Measurements from ENCODE around the gene NTNG1.

The NTNG1 gene

DNA sequence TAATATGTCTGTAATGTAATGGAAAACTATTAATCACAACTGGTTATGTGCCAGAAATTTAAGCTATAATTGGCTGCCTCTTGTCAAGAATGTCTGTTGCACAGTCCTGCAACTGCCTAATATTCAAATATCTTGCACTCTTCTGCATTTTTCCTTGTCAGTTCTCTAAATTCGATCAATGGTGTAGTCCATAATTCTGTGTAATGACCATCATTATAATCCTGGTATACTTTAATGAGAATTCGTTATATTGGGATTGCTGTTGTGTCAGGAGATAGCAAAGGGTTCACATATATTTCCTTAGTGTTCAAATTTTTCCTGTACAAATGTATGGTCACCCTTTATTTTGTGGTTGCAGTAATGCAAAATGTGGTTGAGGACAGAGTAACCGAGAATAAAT is 4.8 kb downstream of the NTNG1 start:
- no peak for DNase-seq

DNA sequence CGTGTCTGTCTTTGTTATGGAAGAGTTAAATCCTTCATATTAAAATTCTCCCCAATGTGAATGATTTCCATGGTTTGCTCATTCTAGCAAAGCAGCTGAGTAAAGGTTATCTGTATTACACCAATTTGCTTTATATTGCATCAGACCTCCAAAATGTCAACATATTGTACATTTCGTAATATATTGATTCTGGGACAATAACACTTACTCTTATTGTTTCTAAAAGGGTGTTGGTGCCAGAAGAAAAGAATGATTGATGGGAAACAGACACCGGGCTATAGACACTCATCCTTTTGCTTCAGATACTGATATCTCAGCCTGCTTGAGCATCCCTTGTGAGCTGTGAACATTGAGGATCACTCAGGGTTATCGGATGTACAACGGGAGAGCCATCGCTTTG is 7.0 kb downstream of the NTNG1 start:
- DNase-seq, result no peak

DNA sequence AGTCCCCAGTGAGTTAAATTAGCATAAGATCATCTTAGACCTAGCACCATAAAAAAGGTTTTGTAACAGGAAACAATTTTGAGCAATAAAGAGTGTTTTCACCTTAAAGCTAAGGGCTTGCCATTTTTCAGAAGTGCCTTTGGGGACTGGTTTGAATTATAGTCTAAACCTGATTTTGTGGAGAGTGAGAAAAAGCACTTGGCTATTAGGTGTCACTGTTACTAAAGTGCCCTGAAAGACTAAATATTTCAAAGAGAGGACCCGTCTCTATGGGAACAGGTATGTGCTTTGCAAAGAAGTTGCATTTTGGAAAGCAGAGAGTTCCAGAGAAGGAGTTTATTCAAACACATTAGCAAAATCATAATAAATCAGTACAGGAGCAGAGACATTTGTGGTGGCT is 9.1 kb downstream of the NTNG1 start:
- no peak for DNase-seq

DNA sequence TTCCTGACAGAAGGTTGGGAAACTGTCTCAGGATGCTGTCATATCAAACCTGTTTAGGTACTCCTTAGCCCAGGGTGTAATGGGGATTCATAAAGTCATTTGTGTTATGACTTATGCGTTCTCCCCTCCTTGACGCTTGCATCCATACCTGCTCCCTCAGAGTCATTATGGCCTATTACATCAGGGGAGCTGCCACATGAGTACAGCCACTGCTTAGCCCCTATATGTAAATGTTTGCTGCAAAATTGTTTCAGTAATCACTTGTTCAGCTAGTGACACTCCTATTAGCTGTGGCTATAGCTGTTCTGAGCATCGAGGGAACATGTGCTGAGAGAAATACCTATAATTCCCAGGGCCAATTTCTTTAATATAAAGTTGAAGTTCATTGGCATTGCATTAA is 10.5 kb downstream of the NTNG1 start:
- no peak for DNase-seq

DNA sequence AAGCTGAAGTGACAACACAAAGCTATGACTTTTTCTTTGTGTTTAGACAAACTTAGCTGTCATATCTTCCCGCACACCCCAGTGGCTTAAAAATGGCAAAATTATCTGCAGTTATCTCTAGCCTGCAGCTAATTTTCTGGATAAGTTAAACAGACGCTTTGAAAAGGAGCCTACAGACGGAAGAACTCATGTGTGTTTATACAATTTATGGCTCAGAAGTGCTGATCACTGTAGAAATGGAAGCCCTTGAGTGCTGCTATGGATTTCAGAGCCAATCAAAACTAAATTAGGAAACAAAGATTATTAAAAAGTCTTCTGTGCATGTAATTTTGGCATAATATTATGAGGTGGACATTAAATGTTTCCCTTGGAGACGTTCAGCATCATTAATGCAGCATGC is 11.6 kb downstream of the NTNG1 start:
- no peak for DNase-seq

GRCh38 chr1:107153014-107153413 is 12.2 kb downstream of the NTNG1 start:
- DNase-seq, result no peak

DNA sequence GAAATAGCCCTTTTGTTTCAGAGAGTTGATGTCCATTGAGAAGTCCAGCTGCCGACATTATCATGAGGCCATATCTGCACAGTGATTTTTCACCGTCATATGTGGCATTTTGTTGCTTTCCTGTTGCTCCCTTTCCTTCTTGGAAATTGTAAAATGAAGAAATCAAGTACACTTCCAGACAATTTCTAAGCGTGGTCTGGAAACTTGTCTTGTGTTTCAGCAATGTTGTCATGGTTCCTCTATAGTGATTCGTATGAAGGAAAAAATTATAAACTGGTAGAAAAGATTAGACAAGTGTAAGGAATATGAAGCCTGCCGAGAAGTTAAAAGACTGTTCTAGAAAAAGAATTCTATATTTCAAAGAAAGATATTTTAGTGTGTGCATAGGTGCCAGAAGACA is 17.7 kb downstream of the NTNG1 start:
- no peak for DNase-seq

GRCh38 chr1:107158991-107159390 is 18.2 kb downstream of the NTNG1 start:
- DNase-seq, result no peak

DNA sequence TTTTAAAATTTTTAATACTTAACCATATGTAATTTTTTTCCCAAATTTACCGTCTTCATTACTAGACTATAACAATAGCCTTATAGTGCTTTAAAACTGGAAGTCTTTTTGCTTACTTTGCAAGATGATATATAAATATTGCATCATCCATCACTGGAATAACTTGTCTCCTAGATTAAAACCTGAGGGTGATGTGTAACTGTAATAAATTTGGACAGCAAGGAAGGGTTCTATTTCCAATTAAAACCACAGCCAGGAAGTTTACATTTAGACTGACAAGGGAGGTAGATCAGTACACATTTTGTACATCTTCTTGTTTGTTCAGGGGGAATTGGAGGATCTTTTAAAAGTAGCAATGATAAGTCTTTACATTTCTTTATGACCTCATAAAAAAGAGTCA is 21.9 kb downstream of the NTNG1 start:
- DNase-seq, result no peak

GRCh38 chr1:107164901-107165300 is 24.1 kb downstream of the NTNG1 start:
- DNase-seq, result peak; percentile 74

DNA sequence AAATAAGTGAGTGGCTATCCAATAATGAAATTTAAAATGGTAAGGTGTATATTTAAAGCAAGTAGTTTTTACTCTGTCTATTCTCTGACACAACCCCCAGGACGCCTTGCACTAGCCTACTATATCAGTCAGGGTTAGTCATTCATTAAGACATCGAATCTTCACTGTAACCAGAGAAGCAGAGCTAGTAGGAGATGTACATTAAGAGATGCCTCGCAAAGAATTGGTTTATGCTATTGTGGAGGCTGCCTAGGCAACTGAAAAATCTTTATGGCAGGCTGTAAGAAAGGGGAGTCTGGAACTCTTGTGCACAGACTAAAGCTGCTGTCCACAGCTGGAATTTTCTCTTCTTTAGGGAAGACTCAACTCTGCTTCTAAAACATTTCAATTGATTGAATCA is 28.8 kb downstream of the NTNG1 start:
- no peak for DNase-seq

DNA sequence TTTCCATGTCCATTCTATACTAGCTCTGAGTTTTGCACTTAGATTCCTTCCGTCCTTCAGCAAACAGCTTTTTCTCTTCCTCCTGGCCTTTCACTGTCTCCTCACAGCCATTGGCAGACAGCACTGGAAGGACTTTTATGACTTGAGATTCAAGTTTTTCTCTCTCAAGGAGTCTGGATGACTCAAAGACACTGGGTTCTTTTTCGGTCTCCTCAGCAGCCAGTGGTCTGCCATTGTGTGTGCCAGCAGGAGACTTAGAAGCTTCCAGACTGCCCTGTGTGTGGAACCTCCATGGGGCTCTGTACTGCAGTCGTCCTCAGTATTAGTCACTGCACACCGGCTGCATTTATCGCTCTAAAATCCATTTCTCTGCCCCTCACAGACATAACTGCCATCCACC is 30.5 kb downstream of the NTNG1 start:
- peak; percentile 59 for DNase-seq

DNA sequence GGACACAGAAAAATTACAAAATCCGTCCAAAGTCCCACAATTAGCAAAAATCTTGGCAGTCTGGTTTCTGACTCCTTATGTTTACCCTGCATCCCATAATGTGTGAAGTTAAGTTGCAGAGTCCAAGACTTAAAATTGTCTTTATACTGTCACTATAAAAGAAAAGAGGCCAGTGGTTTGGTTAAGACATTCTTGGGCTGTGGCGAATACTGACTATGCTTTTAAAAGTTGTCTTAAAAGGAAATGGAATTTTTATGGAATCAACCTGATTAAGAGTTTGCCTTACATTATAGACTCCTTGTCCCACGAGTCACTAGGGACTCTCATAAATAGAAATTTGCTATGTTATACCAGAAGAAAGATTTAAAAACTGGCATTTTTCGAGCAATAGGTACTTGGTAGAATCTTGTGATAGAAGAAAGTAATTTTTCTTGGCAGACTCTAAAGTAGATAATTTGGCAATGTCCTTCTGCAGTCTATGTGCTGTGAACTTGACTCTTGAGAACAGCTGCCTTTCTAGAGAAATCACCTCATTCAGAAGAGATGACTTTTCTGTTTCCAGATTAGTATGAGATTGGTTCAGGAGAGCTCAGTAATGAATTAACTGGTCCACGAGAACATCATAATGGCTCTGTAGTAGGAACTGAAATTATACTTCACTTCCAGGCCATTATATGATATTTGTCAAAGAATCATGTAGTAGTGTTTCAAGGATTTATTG is 31.8 kb downstream of the NTNG1 start:
- DNase-seq, result no peak

DNA sequence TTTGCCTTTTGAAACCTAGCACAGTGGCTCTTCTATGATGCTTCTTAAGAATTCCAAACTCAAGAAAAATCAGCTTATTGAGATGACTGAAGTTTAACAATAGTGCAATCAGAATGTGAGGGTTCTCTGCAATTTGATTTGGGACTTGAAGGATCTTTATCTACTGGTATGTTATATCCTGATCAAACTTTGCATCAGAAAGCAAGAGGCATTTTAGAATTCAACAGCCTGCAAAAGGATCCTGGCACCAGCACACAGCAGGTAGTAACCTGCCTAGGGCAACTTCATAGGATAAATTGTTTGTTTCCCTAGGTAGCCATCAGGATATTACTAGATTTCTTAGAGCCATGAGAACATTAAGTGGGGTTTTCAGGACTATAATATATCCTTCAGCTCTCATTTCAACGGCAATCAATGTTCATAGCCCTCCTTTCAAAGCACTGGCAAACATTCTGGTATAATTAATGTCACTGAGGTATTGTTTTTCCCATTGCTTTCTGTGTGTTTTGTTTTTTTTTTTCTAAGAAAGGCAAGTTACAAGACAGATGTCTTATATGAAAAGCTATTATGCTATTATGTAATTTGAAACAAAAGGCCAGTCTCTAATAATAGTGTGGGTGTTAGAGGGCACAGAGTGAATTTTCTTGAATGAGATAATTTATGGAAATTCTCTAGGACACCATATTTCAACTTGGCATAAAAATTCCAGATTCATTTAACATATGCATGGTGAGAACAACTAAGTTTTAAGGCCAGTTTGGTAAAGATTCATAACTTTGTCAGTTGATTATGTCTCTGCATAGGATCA is 34.5 kb downstream of the NTNG1 start:
- DNase-seq, result no peak

GRCh38 chr1:107181253-107181969 is 40.6 kb downstream of the NTNG1 start:
- no peak for DNase-seq

- DNase-seq, result no peak
These were observed 42.2 kb downstream of the NTNG1 start for GRCh38 chr1:107183011-107183410.

DNA sequence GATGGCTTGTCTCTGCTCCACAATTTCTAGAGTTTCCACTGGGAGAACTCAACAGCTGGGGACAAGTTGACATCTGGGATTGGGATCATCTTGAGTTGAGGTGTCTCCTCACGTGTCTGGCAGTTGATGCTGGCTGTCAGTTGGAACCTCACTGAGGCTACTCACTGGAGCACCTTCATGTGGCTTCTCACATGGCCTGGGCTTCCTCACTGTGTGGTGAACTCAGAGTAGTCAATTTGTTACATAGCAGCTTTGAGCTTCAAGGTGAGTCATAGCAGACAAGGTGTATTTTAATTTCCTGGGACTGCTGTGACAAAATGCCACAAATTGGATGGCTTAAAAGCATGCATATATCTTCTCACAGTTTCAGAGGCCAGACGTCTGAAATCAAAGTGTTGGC is 44.0 kb downstream of the NTNG1 start:
- peak; percentile 75 for DNase-seq

DNA sequence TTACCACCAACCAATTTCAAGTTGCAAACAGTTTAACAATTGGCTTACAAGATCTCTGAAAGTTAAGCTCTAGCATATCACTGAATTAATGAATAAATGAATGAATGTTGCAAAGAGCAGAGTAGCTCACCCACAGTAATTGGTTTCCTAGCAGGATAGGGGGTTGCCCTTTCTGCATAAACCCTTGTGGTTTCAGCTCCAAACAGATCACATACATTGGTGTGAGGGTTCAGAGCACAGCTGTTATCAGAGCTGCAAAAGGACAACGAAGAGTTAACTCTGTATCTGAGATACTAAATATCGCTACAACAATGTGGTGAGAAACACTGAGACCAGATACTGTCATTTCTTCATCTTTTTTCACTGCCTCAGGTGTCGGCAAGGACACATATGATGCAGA is 46.6 kb downstream of the NTNG1 start:
- no peak for DNase-seq

GRCh38 chr1:107188160-107188559 is 47.3 kb downstream of the NTNG1 start:
- no peak for DNase-seq

GRCh38 chr1:107194380-107194779 is 53.5 kb downstream of the NTNG1 start:
- DNase-seq, result no peak

DNA sequence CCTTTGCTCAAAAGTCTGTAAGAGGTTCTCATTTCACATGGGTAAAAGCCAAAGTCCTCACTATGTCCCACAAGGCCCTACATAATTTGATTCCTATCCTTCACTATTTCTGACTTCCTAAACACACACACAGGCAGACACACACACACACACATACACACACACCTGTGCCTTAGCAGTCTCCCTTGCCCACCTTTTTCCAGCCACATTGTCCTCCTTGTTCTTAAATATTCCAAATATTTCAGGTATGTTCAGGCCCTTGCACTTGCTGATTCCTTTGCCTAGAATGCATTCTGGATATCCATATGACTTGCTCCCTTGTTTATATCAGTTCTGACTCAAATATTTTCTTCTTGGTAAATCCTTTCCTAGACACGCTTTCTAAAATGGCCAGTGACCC is 54.6 kb downstream of the NTNG1 start:
- DNase-seq, result peak; percentile 69

- no peak for DNase-seq
These were observed 56.2 kb downstream of the NTNG1 start for GRCh38 chr1:107196973-107197562.

DNA sequence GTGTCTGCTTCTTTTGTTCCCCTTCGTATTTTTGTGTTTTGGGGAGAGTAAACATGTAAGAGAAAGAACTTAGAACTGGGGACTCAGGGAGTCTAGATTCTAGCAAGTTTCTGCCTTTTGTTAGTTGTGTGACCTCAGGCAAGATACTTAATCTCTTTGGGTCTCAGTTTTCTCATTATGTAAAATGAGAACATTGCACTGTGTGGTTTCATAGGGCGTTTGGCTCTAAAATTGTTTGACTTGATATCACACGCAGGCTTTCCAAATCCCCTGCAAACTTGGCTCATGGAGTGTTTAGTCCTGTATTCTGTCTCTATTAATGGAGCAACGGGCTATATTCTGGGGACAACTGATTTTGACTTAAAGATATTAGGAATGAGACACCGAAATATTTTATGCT is 57.7 kb downstream of the NTNG1 start:
- DNase-seq, result no peak

- DNase-seq, result no peak
These were observed 59.8 kb downstream of the NTNG1 start for GRCh38 chr1:107200631-107201030.
